Measurements from ENCODE around the gene LMX1B. TPM values are rescaled to one million over a fixed set of nuclear protein-coding genes. Genes with fewer than 3 reads are reported as not detected.
"Not testable (repeated sequence)": the region's sequence is repeated elsewhere in the genome, so short reads cannot be mapped to it uniquely, and the experiment has no call there.

Gene LMX1B
- total RNA-seq, 1 experiment from 2014 or later: not detected

- no peak overlapping the region for H3K4me3 Mint-ChIP-seq (ENCODE audit: low read depth, unreplicated experiment)
- intact Hi-C loops (cut with micrococcal nuclease; ENCODE audit: unreplicated experiment): no loop called here
- no peaks in the 10 kb centered on the region for H3K9me3 Mint-ChIP-seq (ENCODE audit: low read depth, unreplicated experiment)
- no peak for DNase-seq
- peaks cover 5% of the 10 kb centered on the region for H3K36me3 Mint-ChIP-seq (ENCODE audit: insufficient read depth, unreplicated experiment)
- no peak overlapping the region for H3K27ac Mint-ChIP-seq (ENCODE audit: unreplicated experiment)
- H3K27me3 Mint-ChIP-seq (ENCODE audit: unreplicated experiment): peaks cover 95% of the 10 kb centered on the region
- TF ChIP-seq CTCF (IDR thresholded peaks at IDR 0.05; ENCODE audit: unreplicated experiment): no peak
- CTCF ChIA-PET: no interaction called here
- no TSS peak for BruUV-seq (replicated peaks)
- H3K4me1 Mint-ChIP-seq (ENCODE audit: low read depth, unreplicated experiment): no peaks in the 10 kb centered on the region
Observed at GRCh38 chr9:126649477-126649876, 35.7 kb downstream of the LMX1B start.

- no peaks in the 10 kb centered on the region for H3K4me1 Mint-ChIP-seq (ENCODE audit: low read depth, unreplicated experiment)
- H3K36me3 Mint-ChIP-seq (ENCODE audit: insufficient read depth, unreplicated experiment): peaks cover 5% of the 10 kb centered on the region
- BruUV-seq (replicated peaks): no TSS peak
- no peak overlapping the region for H3K27ac Mint-ChIP-seq (ENCODE audit: unreplicated experiment)
- DNase-seq: no peak
- CTCF ChIA-PET: no interaction called here
- no peak overlapping the region for H3K4me3 Mint-ChIP-seq (ENCODE audit: low read depth, unreplicated experiment)
- peaks cover 100% of the 10 kb centered on the region for H3K27me3 Mint-ChIP-seq (ENCODE audit: unreplicated experiment)
- TF ChIP-seq CTCF (IDR thresholded peaks at IDR 0.05; ENCODE audit: unreplicated experiment): no peak
- H3K9me3 Mint-ChIP-seq (ENCODE audit: low read depth, unreplicated experiment): no peaks in the 10 kb centered on the region
- intact Hi-C loops (cut with micrococcal nuclease; ENCODE audit: unreplicated experiment): no loop called here
Observed at GRCh38 chr9:126650404-126651341, 36.9 kb downstream of the LMX1B start.

- CTCF ChIA-PET: interaction anchor here (0.6 kb wide), 1 partner anchor 25 kb away, joined by 4 read pairs; no protein-coding TSS in a partner anchor
- intact Hi-C loops (cut with micrococcal nuclease; ENCODE audit: unreplicated experiment): no loop called here
- Mint-ChIP-seq H3K4me1 (ENCODE audit: low read depth, unreplicated experiment) (no peaks in the 10 kb centered on the region), H3K27ac (ENCODE audit: unreplicated experiment) (no peak overlapping the region), H3K4me3 (ENCODE audit: low read depth, unreplicated experiment) (no peak overlapping the region), H3K36me3 (ENCODE audit: insufficient read depth, unreplicated experiment) (peaks cover 5% of the 10 kb centered on the region), H3K27me3 (ENCODE audit: unreplicated experiment) (peaks cover 100% of the 10 kb centered on the region), H3K9me3 (ENCODE audit: low read depth, unreplicated experiment) (no peaks in the 10 kb centered on the region)
- no TSS peak for BruUV-seq (replicated peaks)
- no peak for DNase-seq
- no peak for TF ChIP-seq CTCF (IDR thresholded peaks at IDR 0.05; ENCODE audit: unreplicated experiment)
Observed at GRCh38 chr9:126652140-126652582, 38.4 kb downstream of the LMX1B start.

- CTCF ChIA-PET: no interaction called here
- no peaks in the 10 kb centered on the region for H3K4me1 Mint-ChIP-seq (ENCODE audit: low read depth, unreplicated experiment)
- no peak for TF ChIP-seq CTCF (IDR thresholded peaks at IDR 0.05; ENCODE audit: unreplicated experiment)
Observed at GRCh38 chr9:126654124-126654523, 40.4 kb downstream of the LMX1B start.

GRCh38 chr9:126656214-126656613 lies 42.5 kb downstream of the LMX1B start:
- H3K4me1 Mint-ChIP-seq (ENCODE audit: low read depth, unreplicated experiment); intact Hi-C loops (cut with micrococcal nuclease; ENCODE audit: unreplicated experiment); H3K9me3 Mint-ChIP-seq (ENCODE audit: low read depth, unreplicated experiment); BruUV-seq (replicated peaks); DNase-seq; H3K4me3 Mint-ChIP-seq (ENCODE audit: low read depth, unreplicated experiment); CTCF ChIA-PET; H3K36me3 Mint-ChIP-seq (ENCODE audit: insufficient read depth, unreplicated experiment); H3K27ac Mint-ChIP-seq (ENCODE audit: unreplicated experiment): not testable (repeated sequence)
- peaks cover 73% of the 10 kb centered on the region for H3K27me3 Mint-ChIP-seq (ENCODE audit: unreplicated experiment)

More at GRCh38 chr9:126654124-126654523, 40.4 kb downstream of the LMX1B start:
- H3K4me3 Mint-ChIP-seq (ENCODE audit: low read depth, unreplicated experiment): no peak overlapping the region
- H3K9me3 Mint-ChIP-seq (ENCODE audit: low read depth, unreplicated experiment): no peaks in the 10 kb centered on the region
- no peak overlapping the region for H3K27ac Mint-ChIP-seq (ENCODE audit: unreplicated experiment)
- intact Hi-C loops (cut with micrococcal nuclease; ENCODE audit: unreplicated experiment): no loop called here
- H3K27me3 Mint-ChIP-seq (ENCODE audit: unreplicated experiment): peaks cover 94% of the 10 kb centered on the region
- no TSS peak for BruUV-seq (replicated peaks)
- peaks cover 5% of the 10 kb centered on the region for H3K36me3 Mint-ChIP-seq (ENCODE audit: insufficient read depth, unreplicated experiment)
- DNase-seq: no peak

All from Calu3 (cell line).